ENCODE results near the gene DARS1. TPM values are rescaled to one million over a fixed set of nuclear protein-coding genes. Genes with fewer than 3 reads are reported as not detected.

Gene DARS1
- total RNA-seq, 4 donors from 2014 or later, result 58.7 to 73.6 (median 65.7) TPM

- DNase-seq (ENCODE audit: low spot score in 2 of 2), result no peak
- H3K4me3 ChIP-seq (ENCODE audit: low read depth, poor library complexity, severe bottlenecking), result no peak overlapping the region
- intact Hi-C loops (cut with DNase I; ENCODE audit: low total_unique reads), result no loop called here
- TF ChIP-seq CTCF (IDR thresholded peaks at IDR 0.05), result no peak
- no peak for TF ChIP-seq POLR2A (IDR thresholded peaks at IDR 0.05)
- 57 to 67% methylated on average over 1 of the region's 1 CpG for WGBS, 2 donors
These were observed 37.3 kb downstream of the DARS1 start for GRCh38 chr2:135948141-135948540.

GRCh38 chr2:135947483-135947882 is 37.9 kb downstream of the DARS1 start:
- no peak overlapping the region for H3K4me3 ChIP-seq (ENCODE audit: low read depth, poor library complexity, severe bottlenecking)
- intact Hi-C loops (cut with DNase I; ENCODE audit: low total_unique reads), result no loop called here
- TF ChIP-seq CTCF (IDR thresholded peaks at IDR 0.05), result no peak
- no peak for TF ChIP-seq POLR2A (IDR thresholded peaks at IDR 0.05)
- DNase-seq (ENCODE audit: low spot score in 2 of 2), result no peak
- 94 to 95% methylated on average over 2 of the region's 2 CpGs for WGBS, 2 donors

GRCh38 chr2:135945526-135945925 is 39.9 kb downstream of the DARS1 start:
- intact Hi-C loops (cut with DNase I; ENCODE audit: low total_unique reads), result no loop called here
- H3K4me3 ChIP-seq (ENCODE audit: low read depth, poor library complexity, severe bottlenecking), result no peak overlapping the region
- TF ChIP-seq POLR2A (IDR thresholded peaks at IDR 0.05), result no peak
- no peak for TF ChIP-seq CTCF (IDR thresholded peaks at IDR 0.05)
- no peak for DNase-seq (ENCODE audit: low spot score in 2 of 2)
- WGBS, 2 donors, result 62 to 65% methylated on average over 3 of the region's 3 CpGs

GRCh38 chr2:135944625-135945024 is 40.8 kb downstream of the DARS1 start:
- TF ChIP-seq POLR2A (IDR thresholded peaks at IDR 0.05), result no peak
- TF ChIP-seq CTCF (IDR thresholded peaks at IDR 0.05), result no peak
- WGBS, 2 donors, result 92 to 100% methylated on average over 1 of the region's 1 CpG
- no peak overlapping the region for H3K4me3 ChIP-seq (ENCODE audit: low read depth, poor library complexity, severe bottlenecking)
- DNase-seq (ENCODE audit: low spot score in 2 of 2), result no peak
- intact Hi-C loops (cut with DNase I; ENCODE audit: low total_unique reads), result no loop called here

GRCh38 chr2:135942936-135943688 is 42.3 kb downstream of the DARS1 start:
- WGBS, 2 donors, result 88 to 93% methylated on average over 5 of the region's 5 CpGs
- intact Hi-C loops (cut with DNase I; ENCODE audit: low total_unique reads), result no loop called here
- DNase-seq (ENCODE audit: low spot score in 2 of 2), result no peak
- H3K4me3 ChIP-seq (ENCODE audit: low read depth, poor library complexity, severe bottlenecking), result no peak overlapping the region
- TF ChIP-seq POLR2A (IDR thresholded peaks at IDR 0.05), result no peak
- TF ChIP-seq CTCF (IDR thresholded peaks at IDR 0.05), result no peak

- intact Hi-C loops (cut with DNase I; ENCODE audit: low total_unique reads), result no loop called here
- no peak for DNase-seq (ENCODE audit: low spot score in 2 of 2)
- H3K4me3 ChIP-seq (ENCODE audit: low read depth, poor library complexity, severe bottlenecking), result no peak overlapping the region
- TF ChIP-seq POLR2A (IDR thresholded peaks at IDR 0.05) (no peak), CTCF (IDR thresholded peaks at IDR 0.05) (no peak)
These were observed 48.9 kb downstream of the DARS1 start for GRCh38 chr2:135936524-135936923.
